RPMI8226 (cell line): ENCODE data around the gene MYMX.

ENCODE experiments used
- DNase-seq: peaks from one replicate; pipeline ENCODE4 v3.0.0-alpha.2; 2015

The MYMX gene

DNA sequence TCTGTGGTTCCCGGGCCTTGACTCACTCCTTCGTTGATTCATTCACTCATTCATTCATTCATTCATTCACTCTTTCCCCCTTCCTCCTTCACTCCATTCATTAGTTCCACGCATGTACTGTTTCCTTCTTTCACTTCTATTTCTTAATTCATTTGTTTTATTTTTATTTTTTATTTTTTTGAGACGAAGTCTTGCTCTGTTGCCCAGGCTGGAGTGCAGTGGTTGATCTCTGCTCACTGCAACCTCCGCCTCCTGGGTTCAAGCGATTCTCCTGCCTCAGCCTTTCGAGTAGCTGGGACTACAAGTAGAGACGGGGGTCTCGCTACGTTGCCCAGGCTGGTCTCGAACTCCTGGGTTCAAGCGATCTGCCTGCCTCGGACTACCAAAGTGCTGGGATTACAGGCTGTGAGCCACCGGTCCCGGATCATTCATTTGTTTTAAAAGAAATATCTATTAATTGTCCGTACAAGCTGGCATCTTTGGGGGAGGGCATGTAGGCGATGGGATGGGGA lies 49.1 kb downstream of the MYMX start:
- no peak for DNase-seq

DNA sequence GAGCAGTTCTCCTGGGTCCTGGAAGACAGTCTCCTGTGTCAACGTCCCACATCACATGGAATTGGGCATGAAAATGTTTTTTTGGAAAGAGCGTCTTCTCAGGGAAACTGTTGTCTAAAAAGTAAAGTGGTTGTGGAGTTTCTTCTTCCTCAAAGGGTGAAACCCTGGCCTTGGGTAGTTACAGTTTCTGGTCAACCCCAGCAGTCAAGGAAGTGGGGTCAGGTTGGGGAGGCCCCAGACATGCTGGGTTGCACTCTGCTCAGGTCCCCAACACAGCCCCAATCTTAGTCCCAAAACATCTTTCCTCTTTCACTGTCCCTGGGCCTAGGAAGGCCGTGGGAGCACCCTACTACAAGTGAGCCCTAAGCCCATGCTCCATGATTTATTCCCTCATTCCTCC lies 49.6 kb downstream of the MYMX start:
- no peak for DNase-seq

DNA sequence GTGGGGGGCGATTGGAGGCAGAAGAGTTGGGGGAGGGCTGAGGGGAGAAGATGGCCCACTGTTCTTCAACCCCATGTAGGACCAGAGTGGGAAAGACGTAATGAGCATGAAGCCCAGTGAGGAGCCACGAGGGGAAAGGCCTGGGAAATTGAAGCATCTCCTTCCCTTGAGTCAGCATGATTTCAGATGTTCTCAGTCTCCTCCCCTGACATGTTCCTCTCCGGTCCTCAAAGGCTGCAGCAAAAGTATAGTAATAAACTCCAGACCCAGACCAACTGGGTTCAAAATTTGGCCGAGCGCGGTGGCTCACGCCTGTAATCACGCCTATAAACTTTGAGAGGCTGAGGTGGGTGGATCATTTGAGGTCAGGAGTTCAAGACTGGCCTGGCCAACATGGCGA lies 50.5 kb downstream of the MYMX start:
- DNase-seq = peak; percentile 27
